ENCODE data around the gene TMCC1. TPM values are rescaled to one million over a fixed set of nuclear protein-coding genes. Genes with fewer than 3 reads are reported as not detected.

The TMCC1 gene
- total and polyA plus RNA-seq, 10 of the 15 experiments (the other 5 are each of a cell fraction or from before 2014, with no cell fraction given) = 2.3 to 21.1 (median 8.4) TPM

- TF ChIP-seq POU2F2 (IDR thresholded peaks at IDR 0.05; ENCODE audit: borderline replicate concordance, low read depth, low read length) = no peak
- no peak for TF ChIP-seq IRF4 (IDR thresholded peaks at IDR 0.05; ENCODE audit: low read depth, low read length)
These were observed 257.9 kb downstream of the TMCC1 start (continued) for GRCh38 chr3:129635656-129636055.

- FAIRE-seq (no peak), ATAC-seq (no peak), DNase-seq (ENCODE audit: low read depth, low spot score) (no peak)
- H3K4me2 ChIP-seq (ENCODE audit: control insufficient read depth, insufficient read depth) = no peak overlapping the region
- H3K36me3 ChIP-seq (ENCODE audit: control insufficient read depth in 2 of 2, insufficient read depth in 2 of 2, low read length in 1 of 2) = no peaks in the 10 kb centered on the region
- H3K79me2 ChIP-seq (ENCODE audit: control insufficient read depth, insufficient read depth, low read length) = no peaks in the 10 kb centered on the region
- no peak overlapping the region for H3K4me3 ChIP-seq
- no peaks in the 10 kb centered on the region; the same call in 2 of the 3 replicates for H3K9me3 ChIP-seq (replicated peaks; ENCODE audit: control insufficient read depth, insufficient read depth, low read length)
- H3K27ac ChIP-seq (ENCODE audit: control insufficient read depth, insufficient read depth) = no peak overlapping the region
- ChIA-PET CTCF (no interaction called here), POLR2A (interaction anchor here (0.8 kb wide), 1 partner anchor 186 kb away, joined by 4 read pairs; no protein-coding TSS in a partner anchor), RAD21 (ENCODE audit: unreplicated experiment) (no interaction called here), SMC1A (ENCODE audit: uncharacterized antibody, unreplicated experiment) (interaction anchor here (0.6 kb wide), 1 partner anchor 137 kb away, joined by 3 read pairs; no protein-coding TSS in a partner anchor)
- intact Hi-C loops (cut with micrococcal nuclease; ENCODE audit: unreplicated experiment) = no loop called here
- no TSS peak for BruUV-seq (replicated peaks)
- H3K27me3 ChIP-seq (replicated peaks in 1 of 2; ENCODE audit: control insufficient read depth in 2 of 2, insufficient read depth in 2 of 2, low read length in 1 of 2) = no peaks in the 10 kb centered on the region; a peak in 1 of 4 replicates
- in situ Hi-C loops (cut with MboI) = loop anchor here (5.0 kb wide), 1 partner anchor 303 kb away; no protein-coding TSS in a partner anchor
- WGBS (ENCODE audit: insufficient coverage, insufficient replicate concordance, low lambda C conversion rate, missing lambda C conversion rate) = 72% methylated on average over 10 of the region's 10 CpGs
- no peaks in the 10 kb centered on the region for H4K20me1 ChIP-seq (ENCODE audit: control insufficient read depth, insufficient read depth)
- TF ChIP-seq SMAD1 (IDR thresholded peaks at IDR 0.05; ENCODE audit: low read depth, partially characterized antibody) = no peak
- TF ChIP-seq FOXK2 (IDR thresholded peaks at IDR 0.05) = no peak
- no peak for TF ChIP-seq BMI1 (IDR thresholded peaks at IDR 0.05; ENCODE audit: borderline replicate concordance)
- no peak for TF ChIP-seq ZNF217 (IDR thresholded peaks at IDR 0.05)
- TF ChIP-seq NR2C2 (IDR thresholded peaks at IDR 0.05; ENCODE audit: borderline replicate concordance, control insufficient read depth, insufficient read length, low read depth) = no peak
- no peak for TF ChIP-seq SMAD5 (IDR thresholded peaks at IDR 0.05; ENCODE audit: low read depth)
- no peak for TF ChIP-seq POLR2AphosphoS5 (IDR thresholded peaks at IDR 0.05; ENCODE audit: low read length)
- TF ChIP-seq RFX5 (IDR thresholded peaks at IDR 0.05; ENCODE audit: low read depth, low read length) = no peak
- TF ChIP-seq KDM1A (IDR thresholded peaks at IDR 0.05; ENCODE audit: borderline replicate concordance) = no peak
- no peak for TF ChIP-seq HDAC2 (IDR thresholded peaks at IDR 0.05)
- TF ChIP-seq KAT2A (conservative IDR thresholded peaks at IDR 0.05; ENCODE audit: control insufficient read depth, low read depth, low read length) = no peak
- TF ChIP-seq JUND (IDR thresholded peaks at IDR 0.05; ENCODE audit: low read depth, low read length) = no peak
- TF ChIP-seq, protein P1, sequence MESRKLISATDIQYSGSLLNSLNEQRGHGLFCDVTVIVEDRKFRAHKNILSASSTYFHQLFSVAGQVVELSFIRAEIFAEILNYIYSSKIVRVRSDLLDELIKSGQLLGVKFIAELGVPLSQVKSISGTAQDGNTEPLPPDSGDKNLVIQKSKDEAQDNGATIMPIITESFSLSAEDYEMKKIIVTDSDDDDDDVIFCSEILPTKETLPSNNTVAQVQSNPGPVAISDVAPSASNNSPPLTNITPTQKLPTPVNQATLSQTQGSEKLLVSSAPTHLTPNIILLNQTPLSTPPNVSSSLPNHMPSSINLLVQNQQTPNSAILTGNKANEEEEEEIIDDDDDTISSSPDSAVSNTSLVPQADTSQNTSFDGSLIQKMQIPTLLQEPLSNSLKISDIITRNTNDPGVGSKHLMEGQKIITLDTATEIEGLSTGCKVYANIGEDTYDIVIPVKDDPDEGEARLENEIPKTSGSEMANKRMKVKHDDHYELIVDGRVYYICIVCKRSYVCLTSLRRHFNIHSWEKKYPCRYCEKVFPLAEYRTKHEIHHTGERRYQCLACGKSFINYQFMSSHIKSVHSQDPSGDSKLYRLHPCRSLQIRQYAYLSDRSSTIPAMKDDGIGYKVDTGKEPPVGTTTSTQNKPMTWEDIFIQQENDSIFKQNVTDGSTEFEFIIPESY (IDR thresholded peaks at IDR 0.05) = no peak
- no peak for TF ChIP-seq ATF3 (IDR thresholded peaks at IDR 0.05; ENCODE audit: borderline replicate concordance, extremely low read depth, low read depth, low read length)
- TF ChIP-seq IRF4 (IDR thresholded peaks at IDR 0.05; ENCODE audit: low read depth, low read length) = no peak
- H2AFZ ChIP-seq (ENCODE audit: control insufficient read depth, low read depth, low read length) = no peak overlapping the region
- no peak overlapping the region for H3K9ac ChIP-seq (ENCODE audit: control insufficient read depth, insufficient read depth, low read length)
- no peaks in the 10 kb centered on the region for H3K4me1 ChIP-seq (ENCODE audit: control insufficient read depth, insufficient read depth, low read length)
These were observed 259.6 kb downstream of the TMCC1 start for GRCh38 chr3:129633751-129634481.

All from GM12878 (cell line).